Placental pericyte (primary cell): ENCODE results near the gene CASP2. TPM values are rescaled to one million over a fixed set of nuclear protein-coding genes. Genes with fewer than 3 reads are reported as not detected.

Source experiments
- small RNA-seq: library from RNA; depleted of rRNA; stranded (forward); fragments of <200 nt; gene quantifications from one replicate; pipeline ENCODE3, GENCODE V24; 2012; ENCODE audit warnings: low replicate concordance
- total RNA-seq: library from RNA; depleted of rRNA; stranded (reverse); fragments of >200 nt; gene quantifications from 2 replicates; pipeline ENCODE4 v1.2.3, GENCODE V29; 2012

The CASP2 gene
- total RNA-seq: 8.3 and 15.0 TPM in 2 replicates

DNA sequence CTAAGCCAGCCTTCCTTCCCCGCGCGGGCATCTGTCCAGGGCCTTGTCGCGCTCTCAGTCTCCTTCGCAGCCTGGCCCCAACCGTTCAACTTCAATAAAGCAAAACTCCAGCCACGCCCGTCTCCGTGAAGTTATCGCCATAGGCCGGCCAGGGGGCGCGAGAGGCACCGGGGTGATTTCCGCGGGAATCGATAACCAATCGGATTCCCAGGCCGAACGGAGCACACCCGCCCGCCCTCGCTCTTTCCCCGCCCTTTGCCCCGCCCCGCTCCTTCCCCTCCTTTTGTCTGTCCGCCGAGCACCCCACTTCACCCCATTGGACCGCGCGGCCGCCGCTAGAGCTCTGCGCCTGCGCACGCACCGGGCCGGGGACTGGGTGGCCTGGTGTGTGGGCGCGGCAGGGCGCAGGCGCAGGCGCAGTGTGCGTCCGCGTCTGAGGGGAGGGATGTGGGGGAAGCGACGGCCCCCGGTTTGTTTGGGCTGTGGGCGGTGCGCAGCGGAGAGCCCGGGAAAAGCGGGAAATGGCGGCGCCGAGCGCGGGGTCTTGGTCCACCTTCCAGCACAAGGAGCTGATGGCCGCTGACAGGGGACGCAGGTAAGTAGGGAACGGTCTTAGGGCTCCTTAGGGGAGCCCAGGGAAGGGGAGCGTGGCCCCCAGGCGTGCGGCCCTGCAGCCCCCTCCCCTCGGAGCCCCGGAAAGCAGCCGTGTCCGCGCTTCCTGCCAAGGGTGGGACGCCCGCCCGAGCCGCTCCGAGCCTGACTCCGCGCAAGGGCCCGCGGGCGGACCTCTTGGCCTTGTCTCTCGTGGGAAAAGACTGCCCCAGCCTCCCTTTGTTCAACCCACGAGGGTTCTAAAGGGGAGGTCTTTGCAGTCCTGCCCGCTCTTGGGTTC, at the start of gene CASP2:
Gene CASP2 (plus strand): TSS at position 417 of the 892 bp plus-strand sequence. CDS start 105 bp downstream, at position 522.

GRCh38 chr7:143263266-143264195, 24.6 kb upstream of the CASP2 start, which contains the start of gene GSTK1:
Gene GSTK1 (plus strand): TSS chr7:143263441. CDS start chr7:143263514, 73 bp downstream.

DNA sequence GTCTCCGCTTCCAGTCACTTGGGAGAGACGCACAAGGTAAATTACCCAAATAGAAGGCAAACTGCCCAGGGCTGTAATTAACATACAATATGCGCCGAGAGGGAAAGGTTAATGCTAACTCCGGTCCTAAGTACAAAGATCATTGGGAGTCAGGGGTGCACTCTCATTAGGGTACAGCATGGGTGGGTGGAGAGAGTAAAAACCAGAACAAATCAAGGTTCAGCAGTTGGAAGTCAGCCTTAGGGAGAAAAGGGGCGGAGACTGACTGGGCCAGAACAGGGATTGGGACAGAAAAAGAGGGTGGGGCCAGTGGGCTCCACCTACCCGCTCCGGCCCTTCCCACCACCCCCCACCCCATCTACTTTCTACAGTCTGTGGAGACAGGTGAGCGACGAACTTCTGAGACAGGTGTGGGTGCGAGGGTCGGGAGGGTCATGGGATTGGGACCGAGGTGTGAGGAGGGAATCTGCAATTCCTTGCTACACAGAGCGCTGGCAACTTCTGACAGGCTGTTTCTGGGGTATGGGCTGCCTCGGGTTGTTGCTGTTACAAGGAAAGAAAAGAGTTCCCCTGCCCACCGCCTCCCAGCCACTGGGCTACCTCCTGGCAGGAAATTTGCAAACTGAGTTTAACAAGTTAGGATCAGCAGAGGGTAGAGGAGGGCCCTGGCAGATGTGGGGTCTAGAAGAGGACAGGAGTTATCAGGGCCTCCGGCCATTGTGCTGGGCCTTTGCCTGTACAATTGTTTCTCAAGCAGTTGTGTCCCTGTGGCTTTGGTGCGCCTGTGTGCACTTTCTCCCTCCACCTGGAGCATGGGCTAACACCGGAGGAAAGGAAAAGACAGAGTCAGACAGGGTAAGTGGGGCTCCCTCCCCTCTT, 3.3 kb upstream of the CASP2 start, which contains the start of gene TMEM139:
Gene TMEM139 (plus strand): TSS at position 368 of the 879 bp plus-strand sequence. CDS start 1,000 bp downstream, outside the sequence.

GRCh38 chr7:143315776-143316175, 27.6 kb downstream of the CASP2 start, which contains the start of gene CLCN1:
Gene CLCN1 (plus strand): TSS chr7:143316111. CDS start chr7:143316213, 102 bp downstream.

Small RNAs within 50 kb of the gene (small RNA-seq; reads per million reads assigned to genes)
- gene RN7SL481P (not detected), gene RN7SL535P (not detected)

Other genes with a start within 250 kb of the CASP2 start
- not detected in 2 replicates for gene OR6V1, start 236.0 kb upstream of the CASP2 start, total RNA-seq
- not detected in 2 replicates for gene PIP, start 156.3 kb upstream of the CASP2 start, total RNA-seq
- not detected in 2 replicates for gene TAS2R39, start 104.9 kb upstream of the CASP2 start, total RNA-seq
- gene TAS2R40, start 66.3 kb upstream of the CASP2 start, total RNA-seq: not detected in 2 replicates
- 62.4 and 63.2 TPM in 2 replicates for gene GSTK1, start 24.9 kb upstream of the CASP2 start, total RNA-seq
- not detected in 2 replicates for gene TMEM139, start 3.4 kb upstream of the CASP2 start, total RNA-seq
- not detected in 2 replicates for gene CLCN1, start 27.8 kb downstream of the CASP2 start, total RNA-seq
- 0.44 and 1.1 TPM in 2 replicates for gene FAM131B, start 74.4 kb downstream of the CASP2 start, total RNA-seq
- 86.7 and 119 TPM in 2 replicates for gene ZYX, start 93.0 kb downstream of the CASP2 start, total RNA-seq
- 0.43 TPM in 1 of 2 replicates, not detected in the other for gene EPHA1, start 120.5 kb downstream of the CASP2 start, total RNA-seq
- gene TAS2R60, start 155.1 kb downstream of the CASP2 start, total RNA-seq: 0.29 TPM in 1 of 2 replicates, not detected in the other
- 0.29 TPM in 1 of 2 replicates, not detected in the other for gene TAS2R41, start 189.5 kb downstream of the CASP2 start, total RNA-seq